Measurements from ENCODE around the gene CCDC92. TPM values are rescaled to one million over a fixed set of nuclear protein-coding genes. Genes with fewer than 3 reads are reported as not detected.

Gene CCDC92
- total and polyA plus RNA-seq, 7 experiments from 2014 or later = 17.3 to 34.4 (median 23.0) TPM

GRCh38 chr12:123941000-123941399, 31.6 kb downstream of the CCDC92 start:
- Histone ChIP-seq H3K9me3 (ENCODE audit: control insufficient read depth in 2 of 3, low read length in 3 of 3) (peaks cover 0 to 5% (median 0%) of the 10 kb centered on the region in 3 experiments), H3K36me3 (ENCODE audit: control insufficient read depth in 2 of 3, insufficient read depth in 3 of 3, low read length in 3 of 3) (peaks cover 0 to 61% (median 5%) of the 10 kb centered on the region in 3 experiments), H3K27ac (ENCODE audit: low read depth, low read length) (no peak overlapping the region), H3K4me3 (ENCODE audit: low read length) (no peak overlapping the region), H3K4me1 (ENCODE audit: control insufficient read depth in 2 of 2, insufficient read depth in 2 of 2, low read length in 2 of 2) (peaks cover 14 to 18% of the 10 kb centered on the region in 2 donors), H3K27me3 (ENCODE audit: control insufficient read depth in 2 of 2, insufficient read depth in 2 of 2, low read length in 2 of 2) (no peaks in the 10 kb centered on the region)
- no peaks in the 10 kb centered on the region for H3K27me3 Mint-ChIP-seq
- DNase-seq (no peak), ATAC-seq (no peak)
- peaks cover 20 to 46% (median 22%) of the 10 kb centered on the region in 5 donors for H3K36me3 Mint-ChIP-seq
- intact Hi-C loops (cut with micrococcal nuclease) = no loop called here
- peaks cover 0 to 15% (median 4%) of the 10 kb centered on the region in 11 donors for H3K9me3 Mint-ChIP-seq
- ChIA-PET POLR2A (no interaction called here), CTCF (no interaction called here)
- H3K27ac Mint-ChIP-seq = peak overlapping the region in 1 of 9 donors; percentile 59
- H3K4me1 Mint-ChIP-seq = peaks cover 26 to 40% (median 30%) of the 10 kb centered on the region in 7 donors
- H3K4me3 Mint-ChIP-seq = no peak overlapping the region

- H3K36me3 Mint-ChIP-seq = peaks cover 20 to 43% (median 22%) of the 10 kb centered on the region in 5 donors
- CTCF ChIA-PET = no interaction called here
- H3K27me3 ChIP-seq (ENCODE audit: control insufficient read depth in 2 of 2, insufficient read depth in 2 of 2, low read length in 2 of 2) = no peaks in the 10 kb centered on the region
Measured at GRCh38 chr12:123940627-123940966, 32.0 kb downstream of the CCDC92 start.

GRCh38 chr12:123939716-123940626, 32.7 kb downstream of the CCDC92 start:
- intact Hi-C loops (cut with micrococcal nuclease) = no loop called here
- H3K9me3 Mint-ChIP-seq = peaks cover 0 to 15% (median 4%) of the 10 kb centered on the region in 11 donors
- H3K9me3 ChIP-seq (ENCODE audit: control insufficient read depth in 2 of 3, low read length in 3 of 3) = peaks cover 0 to 5% (median 0%) of the 10 kb centered on the region in 3 experiments
- peaks cover 0 to 50% (median 5%) of the 10 kb centered on the region in 3 experiments for H3K36me3 ChIP-seq (ENCODE audit: control insufficient read depth in 2 of 3, insufficient read depth in 3 of 3, low read length in 3 of 3)
- H3K27me3 ChIP-seq (ENCODE audit: control insufficient read depth in 2 of 2, insufficient read depth in 2 of 2, low read length in 2 of 2) = no peaks in the 10 kb centered on the region
- H3K4me1 Mint-ChIP-seq = peaks cover 26 to 40% (median 33%) of the 10 kb centered on the region in 7 donors
- no peaks in the 10 kb centered on the region for H3K27me3 Mint-ChIP-seq
- no peak overlapping the region for H3K4me3 Mint-ChIP-seq
- peaks cover 20 to 43% (median 22%) of the 10 kb centered on the region in 5 donors for H3K36me3 Mint-ChIP-seq
- no peak overlapping the region for H3K4me3 ChIP-seq (ENCODE audit: low read length)
- DNase-seq (no peak), ATAC-seq (no peak)
- CTCF ChIA-PET = no interaction called here
- peak overlapping the region in 5 of 9 donors; percentile 38 to 89 (median 56) for H3K27ac Mint-ChIP-seq
- H3K4me1 ChIP-seq (ENCODE audit: control insufficient read depth in 2 of 2, insufficient read depth in 2 of 2, low read length in 2 of 2) = peaks cover 14 to 18% of the 10 kb centered on the region in 2 donors
- H3K27ac ChIP-seq (ENCODE audit: low read depth, low read length) = no peak overlapping the region
- POLR2A ChIA-PET = no interaction called here

More at GRCh38 chr12:123940627-123940966, 32.0 kb downstream of the CCDC92 start:
- peaks cover 0 to 5% (median 0%) of the 10 kb centered on the region in 3 experiments for H3K9me3 ChIP-seq (ENCODE audit: control insufficient read depth in 2 of 3, low read length in 3 of 3)
- no peaks in the 10 kb centered on the region for H3K27me3 Mint-ChIP-seq
- ATAC-seq (no peak), DNase-seq (no peak)
- H3K9me3 Mint-ChIP-seq = peaks cover 0 to 15% (median 4%) of the 10 kb centered on the region in 11 donors
- H3K27ac ChIP-seq (ENCODE audit: low read depth, low read length) = no peak overlapping the region
- H3K4me1 Mint-ChIP-seq = peaks cover 26 to 40% (median 30%) of the 10 kb centered on the region in 7 donors
- H3K4me1 ChIP-seq (ENCODE audit: control insufficient read depth in 2 of 2, insufficient read depth in 2 of 2, low read length in 2 of 2) = peaks cover 14 to 18% of the 10 kb centered on the region in 2 donors
- H3K4me3 Mint-ChIP-seq = no peak overlapping the region
- no peak overlapping the region for H3K4me3 ChIP-seq (ENCODE audit: low read length)
- intact Hi-C loops (cut with micrococcal nuclease) = no loop called here
- H3K36me3 ChIP-seq (ENCODE audit: control insufficient read depth in 2 of 3, insufficient read depth in 3 of 3, low read length in 3 of 3) = peaks cover 0 to 57% (median 5%) of the 10 kb centered on the region in 3 experiments
- POLR2A ChIA-PET = no interaction called here
- H3K27ac Mint-ChIP-seq = peak overlapping the region in 4 of 9 donors; percentile 38 to 73 (median 50)

GRCh38 chr12:123938679-123939480, 33.8 kb downstream of the CCDC92 start:
- peak overlapping the region; percentile 68 for H3K27ac ChIP-seq (ENCODE audit: low read depth, low read length)
- H3K4me3 Mint-ChIP-seq = peak overlapping the region; percentile 76 to 90 (median 84)
- peak overlapping the region; percentile 85 to 98 (median 92) for H3K27ac Mint-ChIP-seq
- H3K4me1 Mint-ChIP-seq = peaks cover 26 to 38% (median 30%) of the 10 kb centered on the region in 7 donors
- peak in 1 of 9 donors; percentile 3 for DNase-seq
- H3K4me1 ChIP-seq (ENCODE audit: control insufficient read depth in 2 of 2, insufficient read depth in 2 of 2, low read length in 2 of 2) = peaks cover 14 to 18% of the 10 kb centered on the region in 2 donors
- ATAC-seq = no peak
- H3K36me3 ChIP-seq (ENCODE audit: control insufficient read depth in 2 of 3, insufficient read depth in 3 of 3, low read length in 3 of 3) = peaks cover 0 to 42% (median 5%) of the 10 kb centered on the region in 3 experiments
- intact Hi-C loops (cut with micrococcal nuclease) = loop anchor here (1.0 kb wide), 2 partner anchors 33 to 34 kb away; partner anchors contain the start of gene CCDC92 (in 2 of the 2)
- H3K9me3 Mint-ChIP-seq = peaks cover 0 to 15% (median 4%) of the 10 kb centered on the region in 11 donors
- ChIA-PET CTCF (interaction anchor here (0.6 to 1.3 kb wide), 2 partner anchors 35 to 44 kb away, joined by 3 to 6 read pairs; no protein-coding TSS in a partner anchor), POLR2A (interaction anchor here (0.6 kb wide), 1 partner anchor 17 kb away, joined by 3 read pairs; no protein-coding TSS in a partner anchor)
- peak overlapping the region; percentile 13 for H3K4me3 ChIP-seq (ENCODE audit: low read length)
- peaks cover 0 to 5% (median 0%) of the 10 kb centered on the region in 3 experiments for H3K9me3 ChIP-seq (ENCODE audit: control insufficient read depth in 2 of 3, low read length in 3 of 3)
- H3K27me3 Mint-ChIP-seq = no peaks in the 10 kb centered on the region
- H3K36me3 Mint-ChIP-seq = peaks cover 20 to 37% (median 22%) of the 10 kb centered on the region in 5 donors
- H3K27me3 ChIP-seq (ENCODE audit: control insufficient read depth in 2 of 2, insufficient read depth in 2 of 2, low read length in 2 of 2) = no peaks in the 10 kb centered on the region

GRCh38 chr12:123937707-123938591, 34.7 kb downstream of the CCDC92 start:
- Mint-ChIP-seq H3K27me3 (no peaks in the 10 kb centered on the region), H3K27ac (peak overlapping the region; percentile 85 to 98 (median 92)), H3K4me3 (peak overlapping the region; percentile 76 to 90 (median 84)), H3K36me3 (peaks cover 19 to 36% (median 22%) of the 10 kb centered on the region in 5 donors), H3K9me3 (peaks cover 0 to 15% (median 4%) of the 10 kb centered on the region in 11 donors), H3K4me1 (peaks cover 26 to 46% (median 34%) of the 10 kb centered on the region in 7 donors)
- Histone ChIP-seq H3K4me1 (ENCODE audit: control insufficient read depth in 2 of 2, insufficient read depth in 2 of 2, low read length in 2 of 2) (peaks cover 14 to 18% of the 10 kb centered on the region in 2 donors), H3K4me3 (ENCODE audit: low read length) (peak overlapping the region; percentile 52), H3K27ac (ENCODE audit: low read depth, low read length) (peak overlapping the region; percentile 68), H3K9me3 (ENCODE audit: control insufficient read depth in 2 of 3, low read length in 3 of 3) (peaks cover 0 to 5% (median 0%) of the 10 kb centered on the region in 3 experiments), H3K27me3 (ENCODE audit: control insufficient read depth in 2 of 2, insufficient read depth in 2 of 2, low read length in 2 of 2) (no peaks in the 10 kb centered on the region), H3K36me3 (ENCODE audit: control insufficient read depth in 2 of 3, insufficient read depth in 3 of 3, low read length in 3 of 3) (peaks cover 0 to 33% (median 5%) of the 10 kb centered on the region in 3 experiments)
- ChIA-PET CTCF (interaction anchor here (1.3 kb wide), 1 partner anchor 34 kb away, joined by 6 read pairs; no protein-coding TSS in a partner anchor), POLR2A (interaction anchor here (0.6 to 1.4 kb wide), 3 partner anchors 18 to 51 kb away, joined by 3 to 4 read pairs (median 3); partner anchors contain the start of genes CCDC92 and ZNF664)
- intact Hi-C loops (cut with micrococcal nuclease) = loop anchor here (1.0 kb wide), 2 partner anchors 33 to 34 kb away; partner anchors contain the start of gene CCDC92 (in 2 of the 2)
- ATAC-seq = peak; percentile 89
- peak in 8 of 9 donors; percentile 40 to 63 (median 50) for DNase-seq

Measured in naive thymus-derived CD4-positive, alpha-beta T cell (primary cell).